Measurements from ENCODE around the gene PRICKLE1. TPM values are rescaled to one million over a fixed set of nuclear protein-coding genes. Genes with fewer than 3 reads are reported as not detected.

Gene PRICKLE1
- total and polyA plus RNA-seq, 7 experiments from 2014 or later: 0.10 to 1.2 (median 0.34) TPM; not detected in 4

DNA sequence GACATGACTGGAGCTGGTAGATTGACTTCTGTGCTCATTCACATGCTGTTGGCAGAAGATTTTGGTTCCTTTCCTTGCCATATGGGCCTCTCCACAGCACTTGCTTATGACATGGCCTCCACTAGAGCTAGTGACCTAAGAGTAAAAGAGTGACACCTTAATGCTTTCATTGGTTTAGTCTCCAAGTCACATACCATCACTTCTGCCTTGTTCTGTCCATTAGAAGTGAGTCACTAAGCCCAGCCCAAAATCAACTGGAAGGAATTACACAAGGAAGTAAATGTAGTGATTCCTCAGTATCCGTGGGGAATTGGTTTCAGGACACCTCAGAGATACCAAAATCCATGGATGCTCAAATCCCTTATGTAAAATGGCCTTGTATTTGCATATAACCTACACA, 182.2 kb downstream of the PRICKLE1 start:
- H3K4me3 ChIP-seq (ENCODE audit: low read length): no peak overlapping the region
- peaks cover 0 to 16% (median 13%) of the 10 kb centered on the region in 7 donors for H3K4me1 Mint-ChIP-seq
- H3K27me3 ChIP-seq (ENCODE audit: control insufficient read depth in 2 of 2, insufficient read depth in 2 of 2, low read length in 2 of 2): no peaks in the 10 kb centered on the region
- H3K9me3 Mint-ChIP-seq: peaks cover 0 to 2% (median 0%) of the 10 kb centered on the region in 11 donors
- peaks cover 0 to 5% (median 0%) of the 10 kb centered on the region in 3 experiments for H3K36me3 ChIP-seq (ENCODE audit: control insufficient read depth in 2 of 3, insufficient read depth in 3 of 3, low read length in 3 of 3)
- ATAC-seq (no peak), DNase-seq (no peak)
- H3K9me3 ChIP-seq (ENCODE audit: control insufficient read depth in 2 of 3, low read length in 3 of 3): no peaks in the 10 kb centered on the region
- H3K27ac ChIP-seq (ENCODE audit: low read depth, low read length): no peak overlapping the region
- peak overlapping the region in 1 of 9 donors; percentile 9 for H3K27ac Mint-ChIP-seq
- intact Hi-C loops (cut with micrococcal nuclease): no loop called here
- CTCF ChIA-PET: no interaction called here
- H3K4me3 Mint-ChIP-seq: no peak overlapping the region
- H3K36me3 Mint-ChIP-seq: peaks cover 9 to 52% (median 22%) of the 10 kb centered on the region in 5 donors
- no peaks in the 10 kb centered on the region for H3K4me1 ChIP-seq (ENCODE audit: control insufficient read depth in 2 of 2, insufficient read depth in 2 of 2, low read length in 2 of 2)
- POLR2A ChIA-PET: no interaction called here
- no peaks in the 10 kb centered on the region for H3K27me3 Mint-ChIP-seq

All from naive thymus-derived CD4-positive, alpha-beta T cell (primary cell).